ENCODE results near the gene BRICD5.

DNA sequence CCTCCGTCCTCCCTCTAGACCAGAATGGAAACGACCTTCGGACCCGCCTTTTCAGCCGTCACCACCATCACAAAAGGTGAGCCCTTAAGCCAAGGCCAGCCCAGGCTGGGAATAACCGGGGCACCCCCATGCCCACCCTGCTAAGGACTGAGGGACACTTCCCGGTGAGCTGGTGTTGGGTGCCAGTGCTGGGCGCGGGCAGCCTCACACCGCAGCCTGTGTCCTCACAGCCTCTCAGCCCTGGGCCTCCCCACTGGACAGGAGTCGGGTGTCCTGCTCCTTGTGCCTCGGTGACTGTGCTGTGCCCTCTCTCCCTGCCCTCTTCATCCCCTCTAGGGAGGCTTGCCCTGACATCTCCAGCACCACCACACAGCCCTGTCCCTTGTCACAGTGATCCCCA, 44.8 kb downstream of the BRICD5 start:
- no peak for TF ChIP-seq POLR2A (IDR thresholded peaks at IDR 0.05)
- TF ChIP-seq, protein P1, sequence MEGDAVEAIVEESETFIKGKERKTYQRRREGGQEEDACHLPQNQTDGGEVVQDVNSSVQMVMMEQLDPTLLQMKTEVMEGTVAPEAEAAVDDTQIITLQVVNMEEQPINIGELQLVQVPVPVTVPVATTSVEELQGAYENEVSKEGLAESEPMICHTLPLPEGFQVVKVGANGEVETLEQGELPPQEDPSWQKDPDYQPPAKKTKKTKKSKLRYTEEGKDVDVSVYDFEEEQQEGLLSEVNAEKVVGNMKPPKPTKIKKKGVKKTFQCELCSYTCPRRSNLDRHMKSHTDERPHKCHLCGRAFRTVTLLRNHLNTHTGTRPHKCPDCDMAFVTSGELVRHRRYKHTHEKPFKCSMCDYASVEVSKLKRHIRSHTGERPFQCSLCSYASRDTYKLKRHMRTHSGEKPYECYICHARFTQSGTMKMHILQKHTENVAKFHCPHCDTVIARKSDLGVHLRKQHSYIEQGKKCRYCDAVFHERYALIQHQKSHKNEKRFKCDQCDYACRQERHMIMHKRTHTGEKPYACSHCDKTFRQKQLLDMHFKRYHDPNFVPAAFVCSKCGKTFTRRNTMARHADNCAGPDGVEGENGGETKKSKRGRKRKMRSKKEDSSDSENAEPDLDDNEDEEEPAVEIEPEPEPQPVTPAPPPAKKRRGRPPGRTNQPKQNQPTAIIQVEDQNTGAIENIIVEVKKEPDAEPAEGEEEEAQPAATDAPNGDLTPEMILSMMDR (IDR thresholded peaks at IDR 0.05): no peak
- TF ChIP-seq POLR2AphosphoS5 (IDR thresholded peaks at IDR 0.05): no peak

Data from gastroesophageal sphincter (tissue), 3 donors.